Measurements from ENCODE around the gene TEPSIN.

TEPSIN gene

DNA sequence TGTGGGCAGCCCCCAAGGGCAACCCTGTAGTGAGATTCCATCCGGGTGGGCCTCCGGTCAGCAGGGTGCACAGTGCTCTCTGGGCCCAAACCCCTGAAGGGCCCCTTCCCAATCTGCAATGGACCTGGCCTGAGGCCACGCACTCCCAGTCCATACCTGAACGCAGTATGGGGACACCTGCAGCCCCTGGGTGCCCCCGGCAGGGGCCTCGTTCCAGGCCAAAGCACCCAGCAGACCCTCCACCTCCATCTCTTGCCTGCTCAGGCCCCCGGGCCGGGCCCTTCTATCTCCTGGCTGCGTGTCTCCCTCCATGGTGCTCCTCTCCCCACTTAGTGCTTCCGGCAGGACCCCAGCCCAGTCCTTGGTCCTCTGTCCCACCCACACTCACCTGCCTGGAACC is 55.5 kb downstream of the TEPSIN start:
- no peak for DNase-seq (ENCODE audit: low spot score)

DNA sequence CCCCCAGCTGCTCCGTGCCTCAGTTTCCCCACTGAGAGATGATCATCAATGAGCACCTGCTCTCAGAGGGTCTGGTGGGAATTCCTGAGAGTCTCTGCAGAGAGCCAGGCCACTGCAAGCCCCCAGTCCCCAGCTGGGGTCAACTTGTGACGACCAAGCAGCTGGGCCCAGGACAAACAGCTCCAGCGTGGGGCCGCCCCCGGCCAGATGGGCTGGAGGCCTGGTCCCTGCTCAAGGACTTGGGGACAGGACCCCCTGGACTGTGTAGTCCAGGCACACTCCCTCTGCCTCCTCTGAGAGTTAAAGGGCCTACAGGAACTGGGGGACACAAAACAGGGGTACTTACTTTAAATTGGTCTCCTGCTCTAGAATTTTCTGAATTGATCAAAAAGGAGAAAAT is 56.3 kb downstream of the TEPSIN start:
- DNase-seq (ENCODE audit: low spot score) = no peak

DNA sequence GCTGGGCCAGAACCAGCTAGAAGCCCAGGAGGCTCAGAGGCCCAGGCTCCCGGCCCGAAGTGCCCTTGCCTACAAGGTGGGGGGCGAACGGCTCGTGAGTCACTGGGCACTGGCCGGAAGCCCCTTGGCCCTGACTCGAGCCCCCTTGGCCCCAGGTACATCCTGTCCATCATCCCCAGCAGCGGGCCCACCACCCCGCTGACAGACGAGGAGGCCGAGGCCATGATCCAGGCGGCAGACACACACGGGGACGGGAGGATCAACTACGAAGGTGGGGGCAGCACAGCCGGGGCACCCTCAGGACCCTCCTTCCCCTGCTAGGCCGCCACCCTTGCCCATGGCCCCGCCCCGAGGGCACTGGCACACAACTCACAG is 57.1 kb downstream of the TEPSIN start:
- no peak for DNase-seq (ENCODE audit: low spot score)

- no peak for DNase-seq (ENCODE audit: low spot score)
Observed at GRCh38 chr17:81180836-81181810, 57.7 kb downstream of the TEPSIN start.

DNA sequence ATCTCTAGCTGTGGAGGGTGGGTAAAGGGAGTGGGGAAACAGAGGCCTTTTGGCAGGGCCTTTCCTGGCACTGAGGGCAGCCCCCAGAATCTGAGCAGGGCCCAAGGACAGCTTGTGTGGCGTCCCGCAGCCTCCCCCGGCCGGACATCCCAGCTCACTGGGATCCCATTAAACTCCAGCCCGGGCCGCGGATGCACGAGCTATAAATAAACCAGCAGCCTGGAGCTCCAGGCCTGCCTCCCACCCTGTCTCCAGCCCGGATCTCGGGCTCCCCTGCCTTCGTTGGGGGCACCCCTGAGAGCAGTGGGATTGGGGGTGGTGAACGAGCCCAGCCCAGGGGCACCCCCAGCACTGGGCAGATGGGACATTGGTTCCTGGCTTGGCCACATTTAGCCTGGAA is 59.0 kb downstream of the TEPSIN start:
- no peak for DNase-seq (ENCODE audit: low spot score)

- DNase-seq (ENCODE audit: low spot score) = no peak
Observed at GRCh38 chr17:81179220-81179619, 59.6 kb downstream of the TEPSIN start.
